ENCODE results near the gene DNAH11. TPM values are rescaled to one million over a fixed set of nuclear protein-coding genes. Genes with fewer than 3 reads are reported as not detected.
A peak's percentile ranks its signal among the peaks of the same experiment; 100 is the strongest.

Gene DNAH11
- total RNA-seq, 1 donor from 2014 or later = 0.13 TPM

DNA sequence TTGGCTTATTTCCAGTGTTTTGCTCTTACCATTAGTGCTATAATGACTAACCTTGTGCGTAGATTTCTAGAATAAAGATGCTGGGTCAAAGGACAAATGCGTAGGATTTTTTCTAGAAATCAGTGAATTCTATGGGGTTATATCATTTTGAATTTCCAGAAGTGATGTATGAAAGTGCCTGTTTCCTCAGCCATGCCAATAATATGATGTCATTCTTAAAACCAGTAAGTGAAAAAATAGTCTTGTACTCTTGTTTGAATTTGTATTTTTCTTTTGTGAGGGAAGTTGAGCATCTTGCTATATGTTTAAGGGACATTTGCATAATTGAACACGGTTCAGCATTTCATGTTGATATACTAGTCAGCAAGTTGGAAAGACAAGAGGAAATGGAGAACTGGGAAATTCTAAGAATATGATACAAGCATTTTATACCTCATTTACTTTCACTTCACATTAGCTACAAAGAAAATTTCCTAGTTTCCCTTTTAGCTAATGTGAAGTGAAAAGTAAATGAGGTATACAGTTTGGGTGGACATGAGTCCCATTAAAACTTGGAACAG is 3.8 kb upstream of the DNAH11 start:
- H3K9ac ChIP-seq = no peak overlapping the region
- peaks cover 1% of the 10 kb centered on the region for H3K4me1 Mint-ChIP-seq
- H3F3A ChIP-seq (ENCODE audit: low read depth) = no peaks in the 10 kb centered on the region
- H3K27ac ChIP-seq = no peak overlapping the region
- no peaks in the 10 kb centered on the region for H3K9me3 ChIP-seq (ENCODE audit: low read depth)
- no peaks in the 10 kb centered on the region for H3K36me3 ChIP-seq
- no peaks in the 10 kb centered on the region for H3K79me2 ChIP-seq (ENCODE audit: low read depth)
- DNase-seq (ENCODE audit: low spot score) = no peak
- H3K27ac Mint-ChIP-seq = no peak overlapping the region
- TF ChIP-seq, protein P1, sequence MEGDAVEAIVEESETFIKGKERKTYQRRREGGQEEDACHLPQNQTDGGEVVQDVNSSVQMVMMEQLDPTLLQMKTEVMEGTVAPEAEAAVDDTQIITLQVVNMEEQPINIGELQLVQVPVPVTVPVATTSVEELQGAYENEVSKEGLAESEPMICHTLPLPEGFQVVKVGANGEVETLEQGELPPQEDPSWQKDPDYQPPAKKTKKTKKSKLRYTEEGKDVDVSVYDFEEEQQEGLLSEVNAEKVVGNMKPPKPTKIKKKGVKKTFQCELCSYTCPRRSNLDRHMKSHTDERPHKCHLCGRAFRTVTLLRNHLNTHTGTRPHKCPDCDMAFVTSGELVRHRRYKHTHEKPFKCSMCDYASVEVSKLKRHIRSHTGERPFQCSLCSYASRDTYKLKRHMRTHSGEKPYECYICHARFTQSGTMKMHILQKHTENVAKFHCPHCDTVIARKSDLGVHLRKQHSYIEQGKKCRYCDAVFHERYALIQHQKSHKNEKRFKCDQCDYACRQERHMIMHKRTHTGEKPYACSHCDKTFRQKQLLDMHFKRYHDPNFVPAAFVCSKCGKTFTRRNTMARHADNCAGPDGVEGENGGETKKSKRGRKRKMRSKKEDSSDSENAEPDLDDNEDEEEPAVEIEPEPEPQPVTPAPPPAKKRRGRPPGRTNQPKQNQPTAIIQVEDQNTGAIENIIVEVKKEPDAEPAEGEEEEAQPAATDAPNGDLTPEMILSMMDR (IDR thresholded peaks at IDR 0.05) = no peak
- no peak overlapping the region for H3K4me2 ChIP-seq
- H3K9me3 Mint-ChIP-seq = peaks cover 20% of the 10 kb centered on the region
- no peaks in the 10 kb centered on the region for H4K20me1 ChIP-seq (ENCODE audit: low read depth)
- H2AFZ ChIP-seq (replicated peaks) = no peak overlapping the region
- no peak overlapping the region for H3K4me3 ChIP-seq
- no peaks in the 10 kb centered on the region for H3K36me3 Mint-ChIP-seq
- H3K27me3 ChIP-seq = peaks cover 39% of the 10 kb centered on the region
- H3K27me3 Mint-ChIP-seq (ENCODE audit: insufficient read depth, low read depth) = peaks cover 18% of the 10 kb centered on the region
- H3K4me1 ChIP-seq = peaks cover 3% of the 10 kb centered on the region
- no peak overlapping the region for H3K4me3 Mint-ChIP-seq

DNA sequence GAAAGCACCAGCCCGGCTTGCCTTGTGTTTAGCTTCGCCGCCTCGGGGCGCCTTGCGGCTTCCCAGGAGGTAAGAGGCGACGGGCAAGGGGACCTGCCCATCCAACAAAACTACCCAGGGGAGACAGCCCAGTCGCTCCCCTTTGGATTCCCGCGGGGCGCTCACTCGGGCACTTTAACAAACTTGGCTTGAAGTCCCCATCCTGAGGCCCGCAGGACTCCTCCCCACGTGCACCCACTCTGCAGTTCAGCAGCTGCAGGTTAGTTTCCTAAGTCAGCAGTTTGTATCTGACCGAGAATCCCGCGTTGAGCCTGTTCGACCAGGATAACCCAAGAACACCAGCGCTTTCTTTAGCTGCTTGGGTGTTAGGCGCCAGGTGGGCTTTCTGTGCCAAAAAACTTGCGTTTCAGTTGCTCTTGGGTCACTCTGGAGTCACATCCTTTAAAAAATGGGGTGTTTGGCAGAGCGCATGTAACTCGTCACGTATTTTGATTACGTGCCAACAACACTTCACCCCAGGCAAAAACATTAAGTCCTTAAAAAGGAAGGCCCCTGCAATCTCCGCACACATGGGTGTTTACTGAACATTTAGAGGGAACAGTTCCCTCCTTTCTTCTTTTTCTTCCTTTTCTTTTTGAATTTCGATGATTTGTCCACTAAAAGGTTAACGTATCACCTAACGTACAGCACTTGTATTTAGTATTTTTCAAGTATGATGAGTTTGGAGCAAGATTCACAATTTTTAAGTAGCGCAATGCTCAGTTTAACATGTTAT is 876 bp downstream of the DNAH11 start:
- H3K4me2 ChIP-seq = peak overlapping the region; percentile 93
- Mint-ChIP-seq H3K4me1 (peaks cover 3% of the 10 kb centered on the region), H3K4me3 (peak overlapping the region; percentile 76), H3K9me3 (peaks cover 3% of the 10 kb centered on the region), H3K27me3 (ENCODE audit: insufficient read depth, low read depth) (peaks cover 11% of the 10 kb centered on the region), H3K27ac (no peak overlapping the region), H3K36me3 (no peaks in the 10 kb centered on the region)
- no peaks in the 10 kb centered on the region for H3K36me3 ChIP-seq
- peak overlapping the region; percentile 56 for H3K4me3 ChIP-seq
- no peak overlapping the region for H3K27ac ChIP-seq
- TF ChIP-seq EZH2phosphoT487 (IDR thresholded peaks at IDR 0.05) (peak; percentile 19), EZH2 (IDR thresholded peaks at IDR 0.05) (peak; percentile 64)
- TF ChIP-seq, protein P1 (IDR thresholded peaks at IDR 0.05) = no peak
- peak overlapping the region; percentile 87 for H2AFZ ChIP-seq (replicated peaks)
- no peaks in the 10 kb centered on the region for H4K20me1 ChIP-seq (ENCODE audit: low read depth)
- no peaks in the 10 kb centered on the region for H3K9me3 ChIP-seq (ENCODE audit: low read depth)
- H3K9ac ChIP-seq = no peak overlapping the region
- no peaks in the 10 kb centered on the region for H3K79me2 ChIP-seq (ENCODE audit: low read depth)
- H3K4me1 ChIP-seq = peaks cover 8% of the 10 kb centered on the region
- peaks cover 64% of the 10 kb centered on the region for H3K27me3 ChIP-seq
- peak; percentile 29 for DNase-seq (ENCODE audit: low spot score)
- H3F3A ChIP-seq (ENCODE audit: low read depth) = no peaks in the 10 kb centered on the region

DNA sequence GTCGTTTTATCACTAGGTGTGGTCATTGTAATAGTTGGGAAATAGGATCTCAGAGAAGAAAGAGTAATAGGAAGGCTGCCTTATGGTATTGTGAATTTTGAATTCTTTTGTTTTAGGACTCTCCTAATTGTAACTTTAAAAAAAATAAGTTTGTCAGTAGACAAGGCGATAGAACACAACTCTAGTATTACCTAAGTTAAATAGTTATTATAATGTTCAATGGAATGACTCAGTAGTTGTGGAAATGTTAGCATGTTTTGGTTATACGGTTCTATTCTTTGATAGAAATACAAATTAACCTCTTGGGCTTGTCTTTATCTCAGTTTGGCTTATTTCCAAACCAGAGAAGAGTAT is 1.4 kb downstream of the DNAH11 start:
- H3K27me3 Mint-ChIP-seq (ENCODE audit: insufficient read depth, low read depth) = peaks cover 11% of the 10 kb centered on the region
- Histone ChIP-seq H3K4me2 (peak overlapping the region; percentile 93), H3K9ac (no peak overlapping the region), H3F3A (ENCODE audit: low read depth) (no peaks in the 10 kb centered on the region), H2AFZ (replicated peaks) (no peak overlapping the region), H4K20me1 (ENCODE audit: low read depth) (no peaks in the 10 kb centered on the region), H3K9me3 (ENCODE audit: low read depth) (no peaks in the 10 kb centered on the region), H3K27ac (no peak overlapping the region), H3K4me1 (peaks cover 8% of the 10 kb centered on the region), H3K4me3 (no peak overlapping the region), H3K27me3 (peaks cover 64% of the 10 kb centered on the region), H3K79me2 (ENCODE audit: low read depth) (no peaks in the 10 kb centered on the region), H3K36me3 (no peaks in the 10 kb centered on the region)
- no peak for DNase-seq (ENCODE audit: low spot score)
- H3K4me1 Mint-ChIP-seq = peaks cover 3% of the 10 kb centered on the region
- H3K4me3 Mint-ChIP-seq = peak overlapping the region; percentile 76
- no peaks in the 10 kb centered on the region for H3K36me3 Mint-ChIP-seq
- TF ChIP-seq, protein P1 (IDR thresholded peaks at IDR 0.05) = no peak
- H3K9me3 Mint-ChIP-seq = no peaks in the 10 kb centered on the region
- no peak overlapping the region for H3K27ac Mint-ChIP-seq

Measured in neural progenitor cell (in vitro differentiated cells).